Measurements from ENCODE around the gene SLC44A5.

DNA sequence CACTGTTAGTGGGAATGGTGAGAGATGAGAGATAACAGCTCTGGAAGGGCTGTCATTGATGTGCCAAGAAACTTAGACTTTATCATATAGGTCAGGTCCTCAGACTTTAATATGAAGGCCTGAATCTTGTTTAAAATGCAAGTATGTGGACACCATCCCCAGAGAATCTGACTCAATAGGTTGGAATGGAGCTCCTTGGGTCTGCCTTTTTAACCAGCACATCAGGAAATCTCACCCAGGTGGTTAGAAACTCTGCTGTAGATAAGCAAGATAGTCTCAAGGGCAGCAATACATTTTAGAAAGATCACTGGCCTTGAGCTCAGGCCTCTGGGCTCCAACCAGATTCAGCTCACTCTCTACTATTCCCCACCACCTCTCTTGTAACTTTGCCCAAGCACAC is 180.4 kb downstream of the SLC44A5 start:
- TF ChIP-seq FOXP2 (optimal IDR thresholded peaks at IDR 0.05; ENCODE audit: control extremely low read depth, extremely low read length, insufficient read depth): no peak
- no peak for TF ChIP-seq POLR2AphosphoS5 (IDR thresholded peaks at IDR 0.05; ENCODE audit: borderline replicate concordance, low read depth, low read length)

Data from SK-N-MC (cell line).